ENCODE measurements around the gene ELMOD3. TPM values are rescaled to one million over a fixed set of nuclear protein-coding genes. Genes with fewer than 3 reads are reported as not detected.
A peak's percentile ranks its signal among the peaks of the same experiment; 100 is the strongest.
"Not testable (repeated sequence)": the region's sequence is repeated elsewhere in the genome, so short reads cannot be mapped to it uniquely, and the experiment has no call there.

The ELMOD3 gene
- total RNA-seq, 1 donor from 2014 or later = 10.4 TPM

- intact Hi-C loops (cut with micrococcal nuclease) = no loop called here
- ATAC-seq (peak; percentile 98), DNase-seq (peak; percentile 96)
Observed at GRCh38 chr2:85327822-85328617, 26.5 kb upstream of the ELMOD3 start, which contains the start of gene TGOLN2. TSS of gene TGOLN2 (minus strand) at chr2:85327989. CDS start at chr2:85327962, 27 bp downstream.

GRCh38 chr2:85329181-85329651 lies 25.4 kb upstream of the ELMOD3 start:
- intact Hi-C loops (cut with micrococcal nuclease) = no loop called here
- ATAC-seq (no peak), DNase-seq (no peak)

- DNase-seq; intact Hi-C loops (cut with micrococcal nuclease); ATAC-seq: not testable (repeated sequence)
Observed at GRCh38 chr2:85329701-85330100, 24.9 kb upstream of the ELMOD3 start.

DNA sequence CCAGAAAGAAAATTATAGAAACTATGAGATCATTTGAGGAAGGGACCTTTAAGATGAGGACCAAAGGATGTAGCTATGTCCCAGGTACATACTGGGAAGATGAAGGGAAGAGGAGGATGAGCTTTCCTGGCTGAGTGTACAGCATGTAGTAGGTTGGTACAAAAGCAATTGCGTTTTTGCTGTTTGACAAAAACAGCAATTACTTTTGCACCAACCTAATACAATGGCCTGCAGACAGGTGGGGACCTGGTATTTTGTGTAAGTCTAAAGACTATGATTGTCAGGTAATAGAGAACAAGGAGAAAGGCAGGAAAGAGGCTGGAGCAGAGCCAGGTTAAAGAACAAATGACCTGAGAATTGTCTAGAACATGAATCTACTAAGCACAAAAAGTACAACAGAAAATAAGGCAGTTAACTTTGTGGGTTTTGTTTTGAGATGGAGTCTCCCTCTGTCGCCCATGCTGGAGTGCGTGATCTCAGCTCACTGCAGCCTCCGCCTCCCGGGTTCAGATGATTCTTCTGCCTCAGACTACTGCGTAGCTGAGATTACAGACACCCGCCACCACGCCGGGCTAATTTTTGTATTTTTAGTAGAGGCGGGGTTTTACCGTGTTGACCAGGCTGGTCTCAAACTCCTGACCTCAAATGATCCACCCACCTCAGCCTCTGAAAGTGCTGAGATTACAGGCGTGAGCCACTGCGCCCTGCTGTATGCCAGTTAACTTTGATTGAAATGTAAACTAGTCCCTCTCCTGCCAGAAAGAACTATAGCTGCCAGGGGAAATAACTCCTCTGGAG lies 23.5 kb upstream of the ELMOD3 start:
- no peak for ATAC-seq
- intact Hi-C loops (cut with micrococcal nuclease) = no loop called here
- DNase-seq = no peak

GRCh38 chr2:85333877-85334276 lies 20.7 kb upstream of the ELMOD3 start:
- intact Hi-C loops (cut with micrococcal nuclease); DNase-seq; ATAC-seq: not testable (repeated sequence)

DNA sequence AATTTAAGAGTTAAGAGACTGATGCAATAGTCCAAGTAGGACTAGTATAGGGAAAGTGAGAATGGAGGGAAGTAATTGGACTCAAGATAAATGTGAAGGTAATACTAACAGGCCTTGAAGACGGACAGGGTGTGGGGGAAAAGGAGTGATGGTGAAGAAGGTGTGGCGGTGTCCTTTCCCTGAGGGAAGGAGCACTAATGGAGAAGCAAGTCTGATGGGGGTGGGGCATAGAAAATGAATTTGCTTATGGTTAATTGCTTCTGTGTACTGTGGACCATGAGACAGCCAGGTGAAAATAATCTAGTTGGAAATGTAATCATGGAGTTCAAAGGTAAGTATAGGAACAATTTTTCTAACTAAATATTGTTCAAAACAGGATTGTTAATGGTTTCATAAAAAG lies 19.6 kb upstream of the ELMOD3 start:
- DNase-seq (no peak), ATAC-seq (no peak)
- intact Hi-C loops (cut with micrococcal nuclease) = no loop called here

GRCh38 chr2:85340034-85340892 lies 14.3 kb upstream of the ELMOD3 start:
- ATAC-seq (peak; percentile 23), DNase-seq (no peak)
- intact Hi-C loops (cut with micrococcal nuclease) = no loop called here

DNA sequence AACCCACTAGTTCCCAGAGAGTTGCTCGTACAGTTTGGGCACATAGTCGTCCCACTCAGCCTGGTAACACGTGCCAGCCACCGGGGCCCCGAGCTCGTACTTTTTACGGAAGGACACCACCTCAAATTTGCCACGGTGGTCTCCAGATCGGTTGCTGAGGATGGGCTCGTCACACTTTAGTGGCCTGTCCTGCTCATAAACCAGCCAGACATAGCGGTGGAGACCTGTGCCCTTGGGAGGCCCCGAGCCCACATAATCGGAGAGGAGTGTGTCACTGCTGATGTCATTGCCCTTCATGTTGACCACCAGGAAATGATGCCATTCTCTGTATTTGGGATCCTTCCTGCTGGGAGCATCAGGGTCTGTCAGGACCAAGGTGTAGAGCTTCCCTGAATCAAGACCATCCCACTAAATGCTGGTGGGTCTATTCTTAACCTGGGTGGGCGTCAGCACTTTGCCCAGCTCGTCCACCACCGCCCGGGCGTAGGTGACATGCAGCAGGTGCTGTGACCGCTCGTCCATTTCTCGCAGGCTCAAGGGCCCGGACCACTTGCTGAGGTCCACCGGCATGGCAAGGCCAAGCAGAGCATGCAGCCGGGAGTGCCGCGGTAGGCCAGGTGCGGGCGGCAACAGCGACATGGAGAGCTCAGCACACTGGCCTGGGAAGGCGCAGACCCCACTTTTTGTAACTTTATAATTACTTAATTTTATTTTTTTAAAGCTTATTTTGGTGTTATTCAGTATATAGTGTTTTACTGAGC lies 13.1 kb upstream of the ELMOD3 start:
- ATAC-seq (no peak), DNase-seq (no peak)
- intact Hi-C loops (cut with micrococcal nuclease) = no loop called here

DNA sequence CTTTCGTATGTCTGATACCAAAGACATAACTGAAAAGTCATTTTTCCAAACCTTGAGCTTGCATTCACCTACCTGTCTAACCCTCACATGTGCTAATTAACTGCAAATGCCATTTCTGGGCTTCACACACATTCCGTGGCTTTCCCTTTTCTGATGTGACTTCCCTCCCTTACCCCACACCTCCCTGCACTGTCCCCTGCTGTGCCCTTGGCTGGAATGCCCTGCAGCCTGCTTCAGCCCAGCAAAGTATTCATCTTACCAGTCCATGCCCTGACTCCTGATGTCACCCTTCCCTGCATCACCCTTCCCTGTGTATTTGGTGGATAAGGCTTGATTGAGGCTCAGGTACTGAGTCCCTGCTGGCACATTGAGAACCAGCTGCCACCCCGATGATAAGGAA lies 12.4 kb upstream of the ELMOD3 start:
- intact Hi-C loops (cut with micrococcal nuclease) = no loop called here
- ATAC-seq = no peak
- DNase-seq = no peak

DNA sequence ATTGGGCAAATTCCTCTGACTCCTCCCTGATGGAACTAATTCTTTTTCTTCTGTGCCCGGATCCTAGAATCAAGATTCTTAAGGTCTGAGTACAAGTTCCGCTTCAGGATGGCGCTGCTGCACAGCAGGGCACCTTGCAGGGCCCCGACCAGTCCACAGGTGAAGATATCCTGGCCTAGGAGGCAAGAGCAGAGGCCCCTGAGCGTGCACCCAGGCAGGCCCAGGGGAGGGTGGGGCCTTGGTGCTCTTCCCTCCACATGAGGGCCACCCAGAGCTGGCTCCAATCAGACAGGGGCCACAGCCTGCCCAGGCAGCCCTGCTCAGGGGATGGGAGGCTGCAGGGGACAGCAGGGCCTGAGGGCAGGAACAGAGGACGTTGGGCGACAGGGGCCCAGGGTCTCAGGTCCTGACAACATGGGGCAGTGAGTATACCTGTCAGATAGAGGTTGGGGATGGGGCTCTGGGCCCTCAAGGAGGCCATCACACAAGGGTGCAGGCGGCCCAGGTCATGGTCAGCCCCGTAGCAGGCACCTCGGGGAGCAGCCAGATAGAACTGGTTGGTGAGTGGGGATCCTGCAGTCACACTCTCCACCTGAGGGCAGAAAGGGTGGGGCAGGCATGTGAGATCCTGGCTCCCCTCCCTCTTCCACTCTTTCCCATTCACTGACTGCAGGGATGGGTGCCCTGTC lies 11.2 kb upstream of the ELMOD3 start:
- intact Hi-C loops (cut with micrococcal nuclease); DNase-seq; ATAC-seq: not testable (repeated sequence)

DNA sequence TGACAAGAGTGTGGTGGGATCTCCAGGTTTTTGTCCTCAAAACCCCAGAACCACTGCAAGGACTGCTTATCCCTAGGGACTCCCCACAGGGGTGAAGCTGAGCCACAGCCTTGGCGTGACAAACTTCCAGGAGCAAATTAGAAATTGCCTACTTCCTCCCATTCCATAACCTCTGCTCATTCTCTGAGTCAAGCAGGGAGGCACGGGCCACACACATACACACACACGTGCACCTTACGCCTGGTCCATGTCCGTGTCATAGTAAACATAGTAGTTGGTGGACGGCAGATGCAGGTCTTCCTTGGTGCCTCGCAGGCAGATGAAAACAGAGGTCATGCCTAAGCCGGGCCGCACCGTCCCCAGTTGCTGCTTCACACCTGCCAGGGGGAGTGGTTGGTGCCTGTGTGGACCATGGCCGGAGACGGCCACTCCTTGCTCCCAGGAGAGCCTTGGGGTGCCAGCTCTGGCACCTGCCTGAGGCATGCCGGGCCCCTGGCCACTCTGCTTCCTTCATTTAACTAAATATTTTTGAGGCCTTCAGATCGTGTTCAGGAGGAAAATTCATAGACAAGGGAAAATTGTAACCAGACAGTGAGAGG lies 10.1 kb upstream of the ELMOD3 start:
- ATAC-seq = no peak
- intact Hi-C loops (cut with micrococcal nuclease) = no loop called here
- DNase-seq = no peak

DNA sequence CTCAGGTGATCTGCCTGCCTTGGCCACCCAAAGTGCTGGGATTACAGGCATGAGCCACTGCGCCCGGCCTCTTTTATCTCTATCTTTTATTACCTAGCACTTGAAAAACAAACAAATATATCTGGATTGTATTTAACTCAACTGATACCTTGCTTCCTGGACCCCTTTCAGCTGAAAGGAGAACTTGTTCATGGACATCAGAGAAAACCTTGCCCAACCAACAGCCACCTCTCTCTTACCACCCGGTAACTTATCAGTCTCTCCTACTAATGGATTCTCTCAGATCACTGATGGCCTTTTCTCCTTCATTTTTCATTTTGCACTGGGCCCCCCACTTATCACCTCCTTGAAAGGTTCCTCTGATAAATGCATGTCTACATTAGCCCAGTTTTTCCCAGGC lies 7.0 kb upstream of the ELMOD3 start:
- intact Hi-C loops (cut with micrococcal nuclease) = no loop called here
- no peak for DNase-seq
- no peak for ATAC-seq

- ATAC-seq = peak; percentile 68
- intact Hi-C loops (cut with micrococcal nuclease) = no loop called here
- peak; percentile 62 for DNase-seq
Observed at GRCh38 chr2:85353876-85354285, 688 bp upstream of the ELMOD3 start.

- DNase-seq = no peak
- intact Hi-C loops (cut with micrococcal nuclease) = no loop called here
- peak; percentile 4 for ATAC-seq
Observed at GRCh38 chr2:85355073-85355410, 473 bp downstream of the ELMOD3 start.

DNA sequence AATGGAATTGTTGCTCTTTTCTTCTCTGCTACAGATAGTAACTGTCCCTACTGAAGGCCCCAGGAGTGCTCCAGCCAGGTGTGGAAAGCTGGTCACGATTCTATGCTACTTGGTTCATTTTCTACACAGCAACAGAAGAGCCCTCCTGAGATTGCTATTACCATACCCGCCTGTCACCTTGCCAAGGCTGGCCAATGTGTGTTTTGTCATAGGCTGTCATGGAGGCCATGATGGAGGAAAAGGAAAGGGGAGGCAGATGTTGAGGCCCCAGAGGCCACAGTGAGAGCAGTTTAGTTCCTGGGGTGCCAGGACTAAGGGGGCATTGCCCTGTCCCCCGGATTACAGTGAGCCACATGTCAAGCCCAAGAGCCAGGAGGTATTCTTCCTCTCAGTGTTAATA lies 952 bp downstream of the ELMOD3 start:
- no peak for ATAC-seq
- intact Hi-C loops (cut with micrococcal nuclease) = no loop called here
- DNase-seq = no peak

DNA sequence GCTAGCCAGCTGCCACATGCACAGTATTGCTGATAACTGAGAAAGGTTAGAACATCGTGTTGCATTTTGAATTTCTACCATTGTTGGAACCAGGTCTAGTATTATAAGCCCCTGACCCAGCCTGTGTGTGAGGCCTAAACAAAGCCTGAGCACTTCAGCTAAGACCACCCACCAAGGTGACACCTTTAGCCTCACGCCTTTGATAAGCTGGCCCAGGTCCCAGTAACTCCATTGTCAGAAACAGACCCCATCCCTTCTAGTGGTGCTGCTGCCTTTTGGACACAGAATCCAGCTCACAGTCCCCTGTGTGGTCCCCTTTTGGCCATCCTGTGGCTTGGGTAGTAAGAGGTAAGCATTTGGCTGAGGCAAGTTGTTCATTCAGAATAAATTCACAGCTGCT lies 1.6 kb downstream of the ELMOD3 start:
- no peak for ATAC-seq
- no peak for DNase-seq
- intact Hi-C loops (cut with micrococcal nuclease) = no loop called here

DNA sequence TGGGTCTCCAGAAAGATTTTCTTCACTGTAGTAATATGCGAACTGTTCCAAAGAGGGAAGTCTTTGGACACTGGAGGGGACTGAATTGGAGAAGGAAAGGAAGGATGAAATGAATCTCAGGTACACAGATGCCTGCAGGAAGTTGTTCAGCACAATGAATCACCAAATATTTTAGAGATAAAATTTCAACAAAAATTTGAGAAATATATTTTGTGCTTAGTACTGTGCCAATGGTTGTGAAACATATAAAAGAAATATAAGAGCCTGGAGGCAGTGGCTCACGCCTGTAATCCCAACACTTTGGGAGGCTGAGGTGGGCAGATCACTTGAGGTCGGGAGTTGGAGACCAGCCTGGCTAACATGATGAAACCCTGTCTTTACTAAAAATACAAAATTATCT lies 3.2 kb downstream of the ELMOD3 start:
- DNase-seq (no peak), ATAC-seq (no peak)
- intact Hi-C loops (cut with micrococcal nuclease) = no loop called here
